NCI-H128 (cell line): ENCODE measurements around the gene DCT.
"Not testable (repeated sequence)": the region's sequence is repeated elsewhere in the genome, so short reads cannot be mapped to it uniquely, and the experiment has no call there.

ENCODE experiments used
- DNase-seq: peaks from one replicate; lab custom pipeline; 2025; ENCODE audit not compliant: unreplicated experiment; lab: John Stamatoyannopoulos, UW

DCT gene

GRCh38 chr13:94479616-94480015 is at the start of gene DCT:
DCT (minus strand) TSS chr13:94479682; CDS start chr13:94479255, 427 bp downstream.
- DNase-seq, result peak; percentile 33

- not testable (repeated sequence) for DNase-seq
Measured at GRCh38 chr13:94526956-94527355, 47.5 kb upstream of the DCT start.

GRCh38 chr13:94525781-94526180 is 46.3 kb upstream of the DCT start:
- DNase-seq, result no peak

- DNase-seq, result no peak
Measured at GRCh38 chr13:94524407-94524806, 44.9 kb upstream of the DCT start.

- no peak for DNase-seq
Measured at GRCh38 chr13:94520001-94520400, 40.5 kb upstream of the DCT start.

GRCh38 chr13:94516456-94516855 is 37.0 kb upstream of the DCT start:
- no peak for DNase-seq

- no peak for DNase-seq
Measured at GRCh38 chr13:94515911-94516310, 36.4 kb upstream of the DCT start.

GRCh38 chr13:94515374-94515773 is 35.9 kb upstream of the DCT start:
- DNase-seq, result no peak

GRCh38 chr13:94513026-94513425 is 33.5 kb upstream of the DCT start:
- DNase-seq, result no peak

- no peak for DNase-seq
Measured at GRCh38 chr13:94505730-94506129, 26.2 kb upstream of the DCT start.

GRCh38 chr13:94503851-94504250 is 24.4 kb upstream of the DCT start:
- no peak for DNase-seq

- not testable (repeated sequence) for DNase-seq
Measured at GRCh38 chr13:94498831-94499230, 19.3 kb upstream of the DCT start.

- DNase-seq, result no peak
Measured at GRCh38 chr13:94495806-94496205, 16.3 kb upstream of the DCT start.

GRCh38 chr13:94494026-94494425 is 14.5 kb upstream of the DCT start:
- DNase-seq, result peak; percentile 22

GRCh38 chr13:94487043-94487442 is 7.6 kb upstream of the DCT start:
- no peak for DNase-seq

- no peak for DNase-seq
Measured at GRCh38 chr13:94483970-94484369, 4.5 kb upstream of the DCT start.

GRCh38 chr13:94481941-94482340 is 2.5 kb upstream of the DCT start:
- DNase-seq, result no peak

GRCh38 chr13:94480672-94481145 is 1.2 kb upstream of the DCT start:
- no peak for DNase-seq

- no peak for DNase-seq
Measured at GRCh38 chr13:94478913-94479312, 569 bp downstream of the DCT start.

- no peak for DNase-seq
Measured at GRCh38 chr13:94470126-94470525, 9.4 kb downstream of the DCT start.

GRCh38 chr13:94464771-94465170 is 14.7 kb downstream of the DCT start:
- DNase-seq, result no peak

- no peak for DNase-seq
Measured at GRCh38 chr13:94462670-94463069, 16.8 kb downstream of the DCT start.

- no peak for DNase-seq
Measured at GRCh38 chr13:94459116-94459515, 20.4 kb downstream of the DCT start.

GRCh38 chr13:94455414-94455813 is 24.1 kb downstream of the DCT start:
- DNase-seq, result no peak
